ENCODE data around the gene DDX17.
"Not testable (repeated sequence)": the region's sequence is repeated elsewhere in the genome, so short reads cannot be mapped to it uniquely, and the experiment has no call there.

DNA sequence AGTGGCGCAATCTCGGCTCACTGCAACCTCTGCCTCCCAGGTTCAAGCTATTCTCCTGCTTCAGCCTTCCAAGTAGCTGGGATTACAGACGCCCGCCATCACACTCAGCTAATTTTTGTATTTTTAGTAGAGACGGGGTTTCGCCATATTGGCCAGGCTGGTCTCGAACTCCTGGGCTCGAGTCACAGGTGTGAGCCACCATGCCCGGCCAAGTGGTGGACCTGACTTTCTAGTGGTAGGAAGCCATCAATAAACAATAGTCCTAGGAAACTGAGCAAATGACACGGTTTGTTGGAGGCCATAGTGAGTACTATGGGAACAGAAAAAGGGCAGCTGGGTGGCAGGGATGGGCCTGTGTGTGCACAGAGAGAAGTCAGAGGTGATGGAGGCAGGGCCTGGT, 35.9 kb downstream of the DDX17 start:
- TF ChIP-seq, protein P1, sequence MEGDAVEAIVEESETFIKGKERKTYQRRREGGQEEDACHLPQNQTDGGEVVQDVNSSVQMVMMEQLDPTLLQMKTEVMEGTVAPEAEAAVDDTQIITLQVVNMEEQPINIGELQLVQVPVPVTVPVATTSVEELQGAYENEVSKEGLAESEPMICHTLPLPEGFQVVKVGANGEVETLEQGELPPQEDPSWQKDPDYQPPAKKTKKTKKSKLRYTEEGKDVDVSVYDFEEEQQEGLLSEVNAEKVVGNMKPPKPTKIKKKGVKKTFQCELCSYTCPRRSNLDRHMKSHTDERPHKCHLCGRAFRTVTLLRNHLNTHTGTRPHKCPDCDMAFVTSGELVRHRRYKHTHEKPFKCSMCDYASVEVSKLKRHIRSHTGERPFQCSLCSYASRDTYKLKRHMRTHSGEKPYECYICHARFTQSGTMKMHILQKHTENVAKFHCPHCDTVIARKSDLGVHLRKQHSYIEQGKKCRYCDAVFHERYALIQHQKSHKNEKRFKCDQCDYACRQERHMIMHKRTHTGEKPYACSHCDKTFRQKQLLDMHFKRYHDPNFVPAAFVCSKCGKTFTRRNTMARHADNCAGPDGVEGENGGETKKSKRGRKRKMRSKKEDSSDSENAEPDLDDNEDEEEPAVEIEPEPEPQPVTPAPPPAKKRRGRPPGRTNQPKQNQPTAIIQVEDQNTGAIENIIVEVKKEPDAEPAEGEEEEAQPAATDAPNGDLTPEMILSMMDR (conservative IDR thresholded peaks at IDR 0.05; ENCODE audit: low read depth, low read length): not testable (repeated sequence)
- TF ChIP-seq EZH2 (IDR thresholded peaks at IDR 0.05; ENCODE audit: borderline replicate concordance, low read depth, low read length, poor library complexity, severe bottlenecking): not testable (repeated sequence)
